GM06990 (cell line): ENCODE data around the gene CFAP99.

ENCODE experiments used
- DNase-seq: peaks from one replicate; pipeline ENCODE4 v3.0.0-alpha.2; 2011; ENCODE audit not compliant: insufficient read length; ENCODE audit errors: extremely low read depth
- H3K27me3 ChIP-seq: replicated peaks from 2 replicates; pipeline ENCODE4 v1.6.0; 2011; ENCODE audit warnings: low read length; ENCODE audit not compliant: control insufficient read depth, insufficient read depth
- H3K36me3 ChIP-seq: 2 replicates; pipeline ENCODE4 v1.5.1; 2011; ENCODE audit warnings: low read length; ENCODE audit not compliant: control insufficient read depth, insufficient read depth
- H3K4me3 ChIP-seq: replicated peaks from 2 replicates; pipeline ENCODE4 v1.5.1; 2011; ENCODE audit warnings: low read depth, mild to moderate bottlenecking, control low read depth, low read length
- TF ChIP-seq, protein P1 (sequence below): IDR thresholded peaks from 2 replicates; pipeline ENCODE4 v1.5.1; 2011; ENCODE audit warnings: low read length, control low read depth, mild to moderate bottlenecking, inconsistent platforms; ENCODE audit not compliant: insufficient read depth, poor library complexity, severe bottlenecking

CFAP99 gene

GRCh38 chr4:2511645-2512131, 92.9 kb downstream of the CFAP99 start:
- TF ChIP-seq, protein P1, sequence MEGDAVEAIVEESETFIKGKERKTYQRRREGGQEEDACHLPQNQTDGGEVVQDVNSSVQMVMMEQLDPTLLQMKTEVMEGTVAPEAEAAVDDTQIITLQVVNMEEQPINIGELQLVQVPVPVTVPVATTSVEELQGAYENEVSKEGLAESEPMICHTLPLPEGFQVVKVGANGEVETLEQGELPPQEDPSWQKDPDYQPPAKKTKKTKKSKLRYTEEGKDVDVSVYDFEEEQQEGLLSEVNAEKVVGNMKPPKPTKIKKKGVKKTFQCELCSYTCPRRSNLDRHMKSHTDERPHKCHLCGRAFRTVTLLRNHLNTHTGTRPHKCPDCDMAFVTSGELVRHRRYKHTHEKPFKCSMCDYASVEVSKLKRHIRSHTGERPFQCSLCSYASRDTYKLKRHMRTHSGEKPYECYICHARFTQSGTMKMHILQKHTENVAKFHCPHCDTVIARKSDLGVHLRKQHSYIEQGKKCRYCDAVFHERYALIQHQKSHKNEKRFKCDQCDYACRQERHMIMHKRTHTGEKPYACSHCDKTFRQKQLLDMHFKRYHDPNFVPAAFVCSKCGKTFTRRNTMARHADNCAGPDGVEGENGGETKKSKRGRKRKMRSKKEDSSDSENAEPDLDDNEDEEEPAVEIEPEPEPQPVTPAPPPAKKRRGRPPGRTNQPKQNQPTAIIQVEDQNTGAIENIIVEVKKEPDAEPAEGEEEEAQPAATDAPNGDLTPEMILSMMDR, result no peak
- Histone ChIP-seq H3K27me3 (no peaks in the 10 kb centered on the region), H3K4me3 (no peak overlapping the region), H3K36me3 (peaks cover 42% of the 10 kb centered on the region)
- DNase-seq, result peak; percentile 45
